ENCODE results near the gene GAPDHS.

The GAPDHS gene

DNA sequence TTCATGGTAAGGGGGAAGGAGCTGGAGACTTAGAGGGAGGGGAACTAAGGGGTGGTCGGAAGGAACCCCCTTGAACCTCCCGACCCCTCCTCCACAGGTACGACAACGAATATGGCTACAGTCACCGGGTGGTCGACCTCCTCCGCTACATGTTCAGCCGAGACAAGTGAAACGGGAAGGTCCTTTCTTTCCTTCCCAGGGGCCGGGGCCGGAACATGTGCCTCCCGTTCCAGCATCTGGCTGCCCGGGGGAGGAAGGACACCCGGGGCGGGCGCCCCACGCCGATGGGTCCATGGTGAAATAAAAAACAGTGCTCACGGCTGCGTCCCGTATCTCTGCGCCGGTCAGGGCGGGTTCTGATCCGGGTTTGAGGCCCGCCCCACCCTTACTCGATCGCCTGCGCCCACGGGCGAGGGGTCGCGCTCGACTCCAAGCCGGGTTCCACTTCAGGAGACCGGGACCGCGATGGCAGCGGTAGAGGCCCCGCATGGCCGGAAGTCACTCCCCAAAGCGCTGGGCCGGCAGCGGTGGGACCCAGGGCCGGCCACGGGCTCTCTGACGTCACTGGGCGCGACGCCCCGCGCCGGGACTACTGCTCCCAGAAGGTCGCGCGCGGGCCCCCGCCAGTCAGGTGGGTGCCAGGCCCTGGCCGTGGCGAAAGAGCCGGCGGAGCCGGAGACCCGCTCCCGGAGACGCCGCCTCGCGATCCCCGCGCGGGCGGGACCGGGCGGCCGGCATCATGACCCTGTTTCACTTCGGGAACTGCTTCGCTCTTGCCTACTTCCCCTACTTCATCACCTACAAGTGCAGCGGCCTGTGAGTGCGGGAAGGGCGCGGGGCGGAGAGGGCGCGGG lies 12.0 kb downstream of the GAPDHS start, which contains the start of gene TMEM147:
Gene TMEM147 (plus strand): TSS at position 626 of the 854 bp plus-strand sequence. CDS start 114 bp downstream, at position 740.
- peaks cover 36% of the 10 kb centered on the region; the same call in 1 of the 2 replicates for H4K20me1 ChIP-seq
- H3K9me3 ChIP-seq, result no peaks in the 10 kb centered on the region
- peak within 1 kb of the TSS; percentile 93 for H3K4me2 ChIP-seq
- peak within 1 kb of the TSS; percentile 94 for H3K27ac ChIP-seq
- peaks cover 61% of the 10 kb centered on the region for H3K36me3 ChIP-seq
- peak within 1 kb of the TSS; percentile 96 for H3K4me3 ChIP-seq
- peaks cover 21% of the 10 kb centered on the region for H3K4me1 ChIP-seq
- no peaks in the 10 kb centered on the region for H3K27me3 ChIP-seq
- peak within 1 kb of the TSS; percentile 95 for H3K9ac ChIP-seq
- no peak for TF ChIP-seq Cebpa-rat (IDR thresholded peaks at IDR 0.05)

DNA sequence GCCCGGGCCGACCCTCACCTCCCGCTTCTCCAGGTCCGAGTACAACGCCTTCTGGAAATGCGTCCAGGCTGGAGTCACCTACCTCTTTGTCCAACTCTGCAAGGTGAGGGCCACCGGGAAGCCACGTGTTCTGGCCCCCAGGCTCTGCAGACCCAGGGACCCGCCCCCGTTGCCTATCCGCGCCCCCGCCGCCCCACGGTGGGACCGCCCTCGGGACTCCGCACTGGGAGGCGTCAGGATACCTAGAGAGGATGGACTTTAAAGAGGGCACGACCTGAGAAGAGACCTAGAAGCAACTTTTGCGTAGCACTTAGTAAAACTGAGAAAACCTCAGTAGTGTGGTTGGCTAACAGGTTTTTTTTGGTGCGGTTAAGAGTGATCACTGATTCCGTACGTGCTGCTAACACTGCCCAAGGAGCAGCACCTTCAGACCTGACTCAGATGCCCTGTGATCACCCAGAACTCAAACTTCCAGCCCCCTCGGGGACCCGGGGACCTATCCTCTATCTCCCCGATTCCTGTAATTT lies 12.7 kb downstream of the GAPDHS start:
- peak overlapping the region; percentile 96 for H3K4me3 ChIP-seq
- peak overlapping the region; percentile 94 for H3K27ac ChIP-seq
- H3K9ac ChIP-seq, result peak overlapping the region; percentile 95
- H3K27me3 ChIP-seq, result no peaks in the 10 kb centered on the region
- peaks cover 21% of the 10 kb centered on the region for H3K4me1 ChIP-seq
- H3K9me3 ChIP-seq, result no peaks in the 10 kb centered on the region
- no peak for TF ChIP-seq Cebpa-rat (IDR thresholded peaks at IDR 0.05)
- peak overlapping the region; percentile 93 for H3K4me2 ChIP-seq
- H4K20me1 ChIP-seq, result peaks cover 38% of the 10 kb centered on the region; the same call in 1 of the 2 replicates
- peaks cover 64% of the 10 kb centered on the region for H3K36me3 ChIP-seq

DNA sequence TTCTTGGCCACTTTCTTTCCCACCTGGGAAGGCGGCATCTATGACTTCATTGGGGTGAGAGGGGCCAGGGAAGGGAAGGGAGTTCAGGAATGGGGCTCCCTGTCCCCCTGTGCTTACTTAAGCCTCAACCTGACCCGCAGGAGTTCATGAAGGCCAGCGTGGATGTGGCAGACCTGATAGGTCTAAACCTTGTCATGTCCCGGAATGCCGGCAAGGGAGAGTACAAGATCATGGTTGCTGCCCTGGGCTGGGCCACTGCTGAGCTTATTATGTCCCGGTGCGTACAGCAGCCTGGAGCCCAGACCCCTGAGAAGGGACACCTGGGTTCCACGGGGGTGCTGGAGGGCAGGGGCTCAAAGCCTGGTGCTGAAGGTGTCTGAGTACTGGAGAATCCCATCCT lies 13.3 kb downstream of the GAPDHS start:
- Histone ChIP-seq H3K4me1 (peaks cover 21% of the 10 kb centered on the region), H3K27me3 (no peaks in the 10 kb centered on the region), H3K9me3 (no peaks in the 10 kb centered on the region), H3K27ac (peak overlapping the region; percentile 94; the same call in 1 of the 2 replicates), H3K36me3 (peaks cover 65% of the 10 kb centered on the region), H3K9ac (peak overlapping the region; percentile 95), H3K4me2 (peak overlapping the region; percentile 93), H4K20me1 (peaks cover 38% of the 10 kb centered on the region; the same call in 1 of the 2 replicates), H3K4me3 (peak overlapping the region; percentile 96)
- no peak for TF ChIP-seq Cebpa-rat (IDR thresholded peaks at IDR 0.05)

DNA sequence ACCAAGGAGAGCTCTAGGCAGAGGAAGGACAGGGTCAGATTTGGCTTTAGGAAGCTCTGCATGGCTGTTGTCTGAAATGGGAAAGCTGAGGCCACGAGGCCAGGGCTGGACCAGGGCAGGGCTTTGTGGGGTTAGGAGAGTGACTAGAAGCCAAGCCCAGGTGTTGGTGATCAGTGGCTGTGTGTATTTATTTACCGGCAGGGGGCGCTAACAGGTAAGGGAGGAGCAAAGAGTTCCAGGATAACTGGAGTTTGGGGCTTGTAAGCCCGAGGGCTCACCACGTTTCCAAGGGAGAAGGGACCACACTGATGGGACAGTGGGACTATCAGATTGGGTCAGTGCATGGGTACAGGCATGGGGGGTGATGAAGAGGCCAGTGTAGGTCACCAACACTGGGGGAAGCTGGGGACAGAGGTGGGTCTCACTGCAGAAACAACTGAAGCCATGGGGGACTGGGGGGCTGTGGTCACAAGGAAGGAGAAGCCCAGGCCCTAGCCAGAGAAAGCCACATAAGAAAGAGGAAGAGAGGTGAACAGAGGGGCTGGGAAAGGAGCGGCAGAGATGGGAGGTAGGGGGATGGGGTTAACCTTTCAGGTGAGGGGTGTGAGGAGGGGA lies 16.0 kb downstream of the GAPDHS start:
- Histone ChIP-seq H3K4me2 (no peak overlapping the region), H4K20me1 (peaks cover 38% of the 10 kb centered on the region; the same call in 1 of the 2 replicates), H3K9me3 (no peaks in the 10 kb centered on the region), H3K4me3 (no peak overlapping the region), H3K36me3 (peaks cover 44% of the 10 kb centered on the region), H3K27me3 (no peaks in the 10 kb centered on the region), H3K9ac (no peak overlapping the region), H3K27ac (no peak overlapping the region), H3K4me1 (peaks cover 18% of the 10 kb centered on the region)
- no peak for TF ChIP-seq Cebpa-rat (IDR thresholded peaks at IDR 0.05)

DNA sequence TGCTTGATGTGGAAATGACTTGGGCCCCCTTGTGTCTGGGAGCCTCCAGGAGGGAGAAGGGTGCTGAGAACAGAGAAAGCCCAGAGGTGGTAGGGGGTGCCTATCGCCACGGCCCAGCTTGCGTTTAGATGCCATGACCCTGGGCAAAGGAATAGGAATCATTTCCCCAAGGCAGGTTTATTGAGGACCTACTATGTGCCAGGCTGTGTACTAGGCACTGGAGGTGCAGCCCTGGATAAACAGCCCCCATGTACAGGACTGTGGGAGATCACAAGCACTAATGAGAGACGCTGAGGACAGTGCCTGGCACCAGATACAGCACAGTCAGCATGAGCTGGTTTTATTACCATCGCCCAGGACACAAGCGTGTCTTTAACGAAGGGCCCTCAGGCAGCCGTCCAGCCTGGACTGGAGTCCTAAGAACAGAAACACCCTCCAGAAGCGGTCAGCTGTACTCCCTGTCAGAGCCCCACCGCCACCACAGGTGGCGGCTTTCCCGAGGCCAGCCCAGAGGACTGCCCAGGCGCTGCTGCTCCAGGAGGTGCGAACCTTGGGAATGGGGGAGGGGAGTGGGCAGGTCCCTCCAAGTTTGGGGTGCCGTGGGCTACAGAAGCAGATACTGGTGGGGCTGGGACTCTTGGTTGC lies 16.7 kb downstream of the GAPDHS start:
- H3K4me2 ChIP-seq, result no peak overlapping the region
- no peaks in the 10 kb centered on the region for H3K27me3 ChIP-seq
- peaks cover 38% of the 10 kb centered on the region; the same call in 1 of the 2 replicates for H4K20me1 ChIP-seq
- H3K4me1 ChIP-seq, result peaks cover 12% of the 10 kb centered on the region
- H3K9me3 ChIP-seq, result no peaks in the 10 kb centered on the region
- H3K9ac ChIP-seq, result no peak overlapping the region
- no peak overlapping the region for H3K4me3 ChIP-seq
- peaks cover 44% of the 10 kb centered on the region for H3K36me3 ChIP-seq
- TF ChIP-seq Cebpa-rat (IDR thresholded peaks at IDR 0.05), result no peak
- no peak overlapping the region for H3K27ac ChIP-seq

DNA sequence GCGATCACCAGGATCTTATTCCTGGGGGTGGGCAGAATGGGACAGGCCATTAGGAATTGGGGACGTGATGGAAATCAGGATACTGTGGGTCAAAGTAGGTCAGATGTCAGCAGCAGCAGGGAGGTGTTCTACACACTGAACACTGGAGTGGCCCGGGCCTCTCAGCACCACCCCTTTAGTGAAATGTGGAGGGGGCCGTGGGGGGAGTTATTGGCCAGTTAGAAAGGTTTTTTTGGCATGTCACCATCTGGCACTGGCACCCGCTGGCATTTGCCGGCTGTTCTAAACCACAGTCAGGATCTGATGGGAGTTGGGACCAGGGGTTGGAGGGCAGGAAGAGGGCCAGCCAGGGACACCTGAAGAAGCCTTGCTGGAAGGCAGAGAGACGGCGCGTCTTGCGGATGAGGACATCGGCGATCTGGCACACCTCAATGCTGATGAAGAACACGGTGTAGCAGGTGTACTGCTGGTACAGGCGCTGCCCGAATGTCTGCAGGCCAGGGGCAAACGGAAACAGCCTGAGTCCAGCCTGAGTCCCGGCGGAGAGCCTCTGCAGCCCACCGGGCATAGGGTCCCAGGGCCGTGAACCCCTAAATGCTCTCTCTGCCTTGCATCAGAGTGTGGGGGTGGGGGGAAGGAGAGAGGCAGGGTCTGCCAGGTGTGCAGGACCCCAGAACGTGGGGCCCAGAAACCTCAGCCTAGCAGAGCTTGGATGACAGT lies 18.0 kb downstream of the GAPDHS start:
- peaks cover 15% of the 10 kb centered on the region for H3K4me1 ChIP-seq
- H3K9ac ChIP-seq, result no peak overlapping the region
- no peak overlapping the region for H3K4me2 ChIP-seq
- no peaks in the 10 kb centered on the region for H3K9me3 ChIP-seq
- peaks cover 44% of the 10 kb centered on the region for H3K36me3 ChIP-seq
- TF ChIP-seq Cebpa-rat (IDR thresholded peaks at IDR 0.05), result no peak
- H4K20me1 ChIP-seq, result peaks cover 37% of the 10 kb centered on the region; the same call in 1 of the 2 replicates
- H3K27ac ChIP-seq, result no peak overlapping the region
- no peaks in the 10 kb centered on the region for H3K27me3 ChIP-seq
- no peak overlapping the region for H3K4me3 ChIP-seq

DNA sequence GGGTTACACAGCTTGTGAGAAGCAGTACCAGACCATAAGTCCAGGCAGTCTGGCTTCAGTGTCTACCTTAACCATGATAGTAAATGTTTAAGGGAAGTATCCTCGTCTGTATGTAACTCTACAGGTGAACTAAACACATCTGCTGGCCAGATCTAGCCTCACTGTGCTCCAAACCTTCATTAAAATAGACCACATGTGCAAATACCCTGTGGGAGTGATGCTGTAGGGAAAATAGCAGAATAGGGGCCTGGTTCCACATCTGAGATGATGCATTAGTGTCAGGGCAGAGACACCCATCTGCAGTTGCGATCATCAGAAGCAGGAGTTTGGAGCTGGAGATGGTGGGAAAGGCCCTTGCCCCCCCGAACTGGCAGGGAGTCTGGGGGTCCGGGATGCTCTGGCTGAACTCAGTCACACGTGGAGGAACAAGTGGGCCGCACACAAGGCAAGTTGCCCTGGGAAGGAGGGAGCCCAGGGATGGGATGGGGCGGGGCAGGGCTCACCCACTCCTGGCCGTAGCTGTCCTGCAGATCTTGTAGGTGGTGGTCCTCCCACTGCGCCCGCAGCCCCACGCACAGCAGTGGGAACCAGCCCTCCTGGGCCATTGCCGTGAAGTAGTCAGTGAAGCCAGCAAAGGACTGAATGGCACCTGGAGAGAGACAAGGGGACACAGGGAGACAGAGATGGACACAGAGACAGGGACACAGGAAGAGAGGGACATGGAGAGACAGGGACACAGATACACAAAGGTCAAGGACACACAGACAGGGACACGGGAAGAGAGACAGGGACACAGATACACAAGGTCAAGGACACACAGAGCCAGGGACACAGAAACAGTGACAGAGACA lies 19.5 kb downstream of the GAPDHS start:
- TF ChIP-seq Cebpa-rat (IDR thresholded peaks at IDR 0.05), result no peak
- Histone ChIP-seq H3K27me3 (no peaks in the 10 kb centered on the region), H3K4me3 (no peak overlapping the region), H3K9me3 (no peaks in the 10 kb centered on the region), H4K20me1 (peaks cover 23% of the 10 kb centered on the region; the same call in 1 of the 2 replicates), H3K36me3 (peaks cover 33% of the 10 kb centered on the region), H3K4me1 (0 out of 2 replicates have a peak, but pooled peaks cover 6% of the 10 kb centered on the region), H3K27ac (no peak overlapping the region), H3K9ac (no peak overlapping the region), H3K4me2 (no peak overlapping the region)

DNA sequence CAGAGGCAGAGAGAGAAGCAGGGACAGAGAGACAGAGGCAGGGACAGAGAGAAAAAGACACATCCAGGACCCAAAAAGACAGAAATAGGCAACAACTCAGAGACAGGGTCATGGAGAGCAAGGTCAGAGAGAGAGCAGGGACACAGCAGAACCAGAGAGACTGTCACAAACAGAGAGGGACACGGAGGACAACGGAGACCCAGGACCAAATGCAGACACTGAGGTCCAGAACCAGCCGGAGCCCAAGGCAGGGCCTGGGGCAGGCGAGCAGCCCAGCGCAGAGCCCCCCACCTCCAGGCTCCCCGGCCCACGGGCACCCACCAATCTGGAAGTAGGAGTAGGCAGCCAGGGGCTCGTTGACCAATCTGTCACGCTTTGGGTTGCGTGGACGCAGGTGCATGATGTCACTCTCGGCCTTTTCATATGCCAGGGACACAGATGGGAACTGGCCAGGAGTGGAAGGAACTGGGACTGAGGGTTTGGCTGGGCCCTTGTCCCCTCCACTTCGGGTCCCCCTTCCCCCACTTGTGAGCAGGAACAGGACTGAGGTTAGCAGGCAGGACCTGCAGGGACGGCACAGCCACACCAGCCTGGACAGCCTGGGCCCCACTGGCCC lies 20.2 kb downstream of the GAPDHS start:
- peaks cover 15% of the 10 kb centered on the region; the same call in 1 of the 2 replicates for H4K20me1 ChIP-seq
- H3K36me3 ChIP-seq, result peaks cover 25% of the 10 kb centered on the region
- no peak for TF ChIP-seq Cebpa-rat (IDR thresholded peaks at IDR 0.05)

More for the DNA sequence above, 20.2 kb downstream of the GAPDHS start:
- H3K9me3 ChIP-seq, result no peaks in the 10 kb centered on the region
- no peak overlapping the region for H3K4me2 ChIP-seq
- H3K9ac ChIP-seq, result no peak overlapping the region
- peaks cover 12% of the 10 kb centered on the region for H3K4me1 ChIP-seq
- H3K27ac ChIP-seq, result no peak overlapping the region
- no peaks in the 10 kb centered on the region for H3K27me3 ChIP-seq
- H3K4me3 ChIP-seq, result no peak overlapping the region
